Measurements from ENCODE around the gene OTOA.
"Not testable (repeated sequence)": the region's sequence is repeated elsewhere in the genome, so short reads cannot be mapped to it uniquely, and the experiment has no call there.

Gene OTOA

GRCh38 chr16:21663889-21664647, at the start of gene OTOA:
TSS of gene OTOA (plus strand) at chr16:21663968. CDS start at chr16:21678515, 14,547 bp downstream.
- H3K27ac Mint-ChIP-seq = peak within 1 kb of the TSS; percentile 78
- H3K4me3 Mint-ChIP-seq = peak within 1 kb of the TSS; percentile 84

DNA sequence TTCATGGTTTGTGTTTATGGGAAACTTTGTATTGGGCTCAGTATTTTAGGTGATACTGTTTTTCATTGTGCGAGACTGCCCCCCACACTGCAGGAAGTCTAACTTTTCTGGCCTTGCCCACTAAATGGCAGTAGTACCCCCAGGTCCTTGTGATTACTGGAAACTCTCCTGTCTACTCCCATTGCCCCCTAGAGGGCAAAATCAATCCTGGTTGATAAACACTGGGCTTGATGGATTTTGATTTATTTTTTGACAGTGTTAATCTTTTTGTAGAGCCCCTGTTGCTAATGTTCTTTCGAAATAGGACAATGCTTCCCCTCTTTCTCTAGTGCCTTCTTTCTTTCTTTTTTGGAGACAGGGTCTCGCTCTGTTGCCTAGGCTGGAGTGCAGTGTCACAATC, 48.9 kb upstream of the OTOA start:
- Mint-ChIP-seq H3K27ac (no peak overlapping the region), H3K9me3 (no peaks in the 10 kb centered on the region), H3K4me3 (no peak overlapping the region), H3K4me1 (peaks cover 41% of the 10 kb centered on the region), H3K36me3 (peaks cover 31% of the 10 kb centered on the region), H3K27me3 (no peaks in the 10 kb centered on the region)
- no peak for ATAC-seq

More at GRCh38 chr16:21663889-21664647, at the start of gene OTOA:
- H3K9me3 Mint-ChIP-seq = no peaks in the 10 kb centered on the region
- no peaks in the 10 kb centered on the region for H3K36me3 Mint-ChIP-seq
- no peaks in the 10 kb centered on the region for H3K27me3 Mint-ChIP-seq
- ATAC-seq = peak; percentile 85
- H3K4me1 Mint-ChIP-seq = peaks cover 32% of the 10 kb centered on the region

DNA sequence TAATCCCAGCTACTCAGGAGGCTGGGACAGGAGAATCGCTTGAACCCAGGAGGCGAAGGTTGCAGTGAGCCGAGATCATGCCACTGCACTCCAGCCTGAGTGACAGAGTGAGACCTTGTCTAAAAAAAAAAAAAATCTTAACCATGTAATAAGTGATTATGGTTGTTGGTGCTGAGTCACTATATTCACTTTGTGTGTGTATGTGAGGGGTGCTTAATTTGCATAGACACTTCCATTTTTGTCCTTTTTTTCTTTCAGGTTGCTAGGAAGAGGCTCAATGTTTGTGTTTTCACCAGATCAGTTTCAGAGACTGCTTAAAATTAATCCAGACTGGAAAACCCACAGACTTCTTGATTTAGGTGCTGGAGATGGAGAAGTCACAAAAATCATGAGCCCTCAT, 46.2 kb upstream of the OTOA start:
- Mint-ChIP-seq H3K36me3 (peaks cover 34% of the 10 kb centered on the region), H3K9me3 (no peaks in the 10 kb centered on the region), H3K27me3 (no peaks in the 10 kb centered on the region), H3K4me3 (no peak overlapping the region), H3K4me1 (peaks cover 22% of the 10 kb centered on the region), H3K27ac (no peak overlapping the region)
- no peak for ATAC-seq

DNA sequence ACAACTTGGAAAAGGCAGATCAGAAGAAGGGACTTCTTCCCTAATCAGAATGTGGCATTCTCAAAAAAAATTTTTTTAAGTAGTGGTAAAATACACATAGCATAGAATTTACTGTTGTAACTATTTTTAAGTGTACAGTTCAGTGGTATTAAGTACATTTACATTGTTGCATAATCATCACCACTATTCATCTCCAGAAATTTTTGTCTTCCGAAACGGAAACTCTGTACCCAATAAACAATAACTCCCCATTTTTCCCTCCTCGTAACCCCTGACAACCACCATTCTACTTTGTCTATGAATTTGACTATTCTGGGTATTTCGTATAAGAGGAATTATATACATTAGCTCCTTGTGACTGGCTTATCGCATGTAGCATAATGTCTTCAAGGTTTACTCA, 45.5 kb upstream of the OTOA start:
- H3K27ac Mint-ChIP-seq = no peak overlapping the region
- H3K9me3 Mint-ChIP-seq = no peaks in the 10 kb centered on the region
- no peak overlapping the region for H3K4me3 Mint-ChIP-seq
- H3K36me3 Mint-ChIP-seq = peaks cover 35% of the 10 kb centered on the region
- ATAC-seq = no peak
- H3K27me3 Mint-ChIP-seq = no peaks in the 10 kb centered on the region
- peaks cover 21% of the 10 kb centered on the region for H3K4me1 Mint-ChIP-seq

DNA sequence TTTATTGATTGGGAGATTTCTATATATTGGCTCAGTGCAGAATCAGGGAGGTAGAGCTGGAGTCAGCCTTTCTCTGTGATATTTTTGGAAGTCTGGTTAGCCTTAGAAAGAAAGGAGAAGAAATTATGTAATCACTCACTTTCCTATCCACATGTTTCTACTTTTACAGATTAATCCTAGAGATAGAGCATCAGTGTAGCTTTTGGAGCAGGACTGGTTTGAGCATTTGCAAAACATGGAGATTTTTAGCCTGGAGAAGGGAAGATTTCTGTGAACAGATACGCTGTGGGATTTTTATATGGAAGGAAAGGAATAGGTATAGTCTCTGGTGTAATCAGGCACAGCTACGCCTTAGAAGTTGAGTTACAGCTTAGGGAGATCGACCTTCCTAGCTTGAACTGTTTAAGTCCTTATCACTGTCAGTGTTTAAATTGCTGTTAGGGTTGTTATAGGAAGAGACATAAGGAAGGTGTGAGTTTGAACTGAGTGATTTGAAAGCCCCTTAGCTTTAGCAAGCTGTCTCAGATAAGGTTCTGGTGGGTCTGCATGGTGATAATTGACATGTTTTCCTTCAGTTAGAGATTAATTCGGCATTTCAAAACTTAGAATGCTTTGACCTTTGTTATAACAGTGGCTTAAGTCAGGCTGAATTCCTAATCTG, 43.9 kb upstream of the OTOA start:
- H3K4me1 Mint-ChIP-seq = peaks cover 20% of the 10 kb centered on the region
- no peaks in the 10 kb centered on the region for H3K27me3 Mint-ChIP-seq
- no peak overlapping the region for H3K4me3 Mint-ChIP-seq
- H3K9me3 Mint-ChIP-seq = no peaks in the 10 kb centered on the region
- no peak for ATAC-seq
- H3K36me3 Mint-ChIP-seq = peaks cover 44% of the 10 kb centered on the region
- no peak overlapping the region for H3K27ac Mint-ChIP-seq

- H3K36me3 Mint-ChIP-seq = peaks cover 50% of the 10 kb centered on the region
- ATAC-seq = no peak
- no peaks in the 10 kb centered on the region for H3K9me3 Mint-ChIP-seq
- peaks cover 14% of the 10 kb centered on the region for H3K4me1 Mint-ChIP-seq
- H3K27me3 Mint-ChIP-seq = no peaks in the 10 kb centered on the region
- H3K4me3 Mint-ChIP-seq = no peak overlapping the region
- H3K27ac Mint-ChIP-seq = no peak overlapping the region
These were observed 43.2 kb upstream of the OTOA start for GRCh38 chr16:21620592-21620991.

- Mint-ChIP-seq H3K36me3 (peaks cover 58% of the 10 kb centered on the region), H3K9me3 (no peaks in the 10 kb centered on the region), H3K27me3 (no peaks in the 10 kb centered on the region), H3K27ac (no peak overlapping the region), H3K4me3 (no peak overlapping the region), H3K4me1 (peaks cover 9% of the 10 kb centered on the region)
- no peak for ATAC-seq
These were observed 41.2 kb upstream of the OTOA start for GRCh38 chr16:21622545-21622944.

GRCh38 chr16:21625026-21625425, 38.7 kb upstream of the OTOA start:
- H3K27me3 Mint-ChIP-seq = no peaks in the 10 kb centered on the region
- peaks cover 9% of the 10 kb centered on the region for H3K4me1 Mint-ChIP-seq
- peaks cover 59% of the 10 kb centered on the region for H3K36me3 Mint-ChIP-seq
- H3K27ac Mint-ChIP-seq = no peak overlapping the region
- H3K9me3 Mint-ChIP-seq = no peaks in the 10 kb centered on the region
- no peak for ATAC-seq
- H3K4me3 Mint-ChIP-seq = no peak overlapping the region

- H3K36me3 Mint-ChIP-seq = peaks cover 59% of the 10 kb centered on the region
- no peak overlapping the region for H3K4me3 Mint-ChIP-seq
- no peaks in the 10 kb centered on the region for H3K27me3 Mint-ChIP-seq
- no peak for ATAC-seq
- no peak overlapping the region for H3K27ac Mint-ChIP-seq
- H3K4me1 Mint-ChIP-seq = peaks cover 12% of the 10 kb centered on the region
- H3K9me3 Mint-ChIP-seq = no peaks in the 10 kb centered on the region
These were observed 37.0 kb upstream of the OTOA start for GRCh38 chr16:21626659-21627277.

DNA sequence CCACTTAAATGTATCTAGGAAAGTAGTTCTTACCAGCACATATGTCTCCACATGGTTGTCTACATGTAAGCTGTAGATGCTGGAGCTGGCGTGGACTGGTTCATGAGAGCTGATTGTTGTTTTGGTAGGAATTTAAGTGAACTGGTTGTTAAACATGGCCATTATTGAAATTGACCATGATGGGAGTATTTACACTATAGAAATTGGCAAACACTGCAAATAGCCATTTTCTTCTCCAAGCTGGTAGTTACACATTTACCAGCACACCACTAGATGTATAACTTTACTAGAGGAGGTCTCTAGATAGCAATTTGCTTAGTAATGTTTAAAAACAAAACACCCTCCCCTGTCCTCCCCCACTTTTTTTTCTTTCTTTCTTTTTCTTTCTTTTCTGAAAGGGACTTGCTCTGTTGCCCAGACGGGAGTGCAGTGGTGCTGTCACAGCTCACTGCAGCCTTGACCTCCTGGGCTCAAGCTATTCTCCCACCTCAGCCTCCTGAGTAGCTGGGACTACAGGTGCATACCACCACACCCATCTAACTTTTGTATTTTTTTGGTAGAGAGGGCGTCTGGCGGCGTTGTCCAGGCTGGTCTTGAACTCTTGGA, 35.5 kb upstream of the OTOA start:
- Mint-ChIP-seq H3K36me3 (peaks cover 62% of the 10 kb centered on the region), H3K27ac (no peak overlapping the region), H3K4me1 (peaks cover 16% of the 10 kb centered on the region), H3K9me3 (no peaks in the 10 kb centered on the region), H3K27me3 (no peaks in the 10 kb centered on the region), H3K4me3 (no peak overlapping the region)
- ATAC-seq = no peak

DNA sequence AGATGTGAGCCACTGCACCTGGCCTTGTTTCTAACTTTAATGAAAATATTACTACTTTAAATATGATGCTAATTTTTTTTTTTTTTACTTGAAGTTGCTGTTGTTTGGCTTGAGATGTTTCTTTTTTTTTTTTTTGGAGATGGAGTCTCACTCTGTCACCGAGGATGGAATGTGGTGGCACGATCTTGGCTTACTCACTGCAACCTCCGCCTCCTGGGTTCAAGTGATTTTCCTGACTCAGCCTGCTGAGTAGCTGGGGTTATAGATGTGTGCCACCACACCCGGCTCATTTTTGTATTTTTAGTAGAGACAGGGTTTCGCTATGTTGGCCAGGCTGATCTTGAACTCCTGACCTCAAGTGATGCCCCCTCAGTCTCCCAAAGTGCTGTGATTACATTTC, 35.0 kb upstream of the OTOA start:
- ATAC-seq = no peak
- H3K9me3 Mint-ChIP-seq = no peaks in the 10 kb centered on the region
- no peak overlapping the region for H3K27ac Mint-ChIP-seq
- H3K27me3 Mint-ChIP-seq = no peaks in the 10 kb centered on the region
- peaks cover 16% of the 10 kb centered on the region for H3K4me1 Mint-ChIP-seq
- H3K4me3 Mint-ChIP-seq = no peak overlapping the region
- peaks cover 57% of the 10 kb centered on the region for H3K36me3 Mint-ChIP-seq

GRCh38 chr16:21629616-21630539, 33.9 kb upstream of the OTOA start:
- H3K27me3 Mint-ChIP-seq, ATAC-seq, H3K9me3 Mint-ChIP-seq, H3K4me3 Mint-ChIP-seq, H3K27ac Mint-ChIP-seq: not testable (repeated sequence)
- Mint-ChIP-seq H3K4me1 (peaks cover 16% of the 10 kb centered on the region), H3K36me3 (peaks cover 46% of the 10 kb centered on the region)

DNA sequence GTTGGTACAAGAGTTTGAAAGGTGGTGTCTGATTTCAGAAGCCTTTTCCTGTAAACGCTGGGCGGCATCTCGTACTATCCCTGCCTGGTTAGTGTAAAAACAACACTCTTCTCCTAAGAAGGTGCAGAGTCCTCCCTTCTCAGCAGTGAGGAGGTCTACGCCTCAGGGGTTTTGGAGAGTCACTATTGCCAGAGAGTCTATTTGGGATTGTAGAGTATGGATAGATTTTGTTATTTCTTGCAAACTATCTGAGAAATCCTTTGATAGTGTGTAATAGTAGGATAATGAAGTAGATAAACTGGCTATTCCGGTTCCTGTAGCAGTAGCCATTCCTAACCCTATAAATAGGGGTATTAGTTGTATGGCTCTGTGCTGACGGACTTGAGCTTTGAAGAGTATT, 32.9 kb upstream of the OTOA start:
- not testable (repeated sequence) for ATAC-seq, H3K4me3 Mint-ChIP-seq, H3K27ac Mint-ChIP-seq, H3K9me3 Mint-ChIP-seq, H3K27me3 Mint-ChIP-seq
- Mint-ChIP-seq H3K36me3 (peaks cover 49% of the 10 kb centered on the region), H3K4me1 (peaks cover 16% of the 10 kb centered on the region)

DNA sequence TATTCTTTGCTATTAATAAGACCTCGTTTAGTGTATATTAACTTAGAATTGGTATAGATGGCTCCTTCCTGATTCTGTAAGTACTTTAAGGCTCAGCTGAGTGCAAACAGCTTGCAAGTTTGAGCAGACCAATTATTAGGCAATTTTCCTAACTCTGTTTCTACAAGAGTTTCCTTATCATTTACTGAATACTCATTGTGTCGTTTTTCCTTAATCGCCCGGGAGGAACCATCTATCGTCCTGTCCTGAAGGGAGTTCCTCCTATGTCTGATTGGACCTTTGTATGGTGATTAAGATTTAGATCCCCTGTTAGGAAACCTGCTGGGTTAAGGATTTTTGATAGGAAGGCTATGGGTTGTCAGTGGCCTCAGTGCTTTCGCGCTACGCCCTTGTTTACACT, 32.4 kb upstream of the OTOA start:
- peaks cover 49% of the 10 kb centered on the region for H3K36me3 Mint-ChIP-seq
- H3K27ac Mint-ChIP-seq, H3K9me3 Mint-ChIP-seq, H3K4me3 Mint-ChIP-seq, H3K27me3 Mint-ChIP-seq, ATAC-seq: not testable (repeated sequence)
- H3K4me1 Mint-ChIP-seq = peaks cover 12% of the 10 kb centered on the region

All from stimulated activated memory B cell treated with anti-CD40 and anti-IgM and Interleukin-4, amounts not matched to agents 10 μg/mL and 1 μg/mL and 100 μg/mL, for 72 hours (primary cell).